OCI-LY3 (cell line): Measurements from ENCODE around the gene ADCY7.

Source experiments
- H2AFZ ChIP-seq: fragments of 200-600, 300-600 bp; shearing (Covaris generic); 2 replicates; pipeline ENCODE4 v1.6.0; 2014; ENCODE audit warnings: antibody characterized with exemption, low read depth, low read length
- H3K27ac ChIP-seq: fragments of 200-600, 300-600 bp; sonication (generic); 2 replicates; pipeline ENCODE4 v1.5.1; 2014; ENCODE audit warnings: mild to moderate bottlenecking, low read length, moderate library complexity, mixed read lengths
- H3K27me3 ChIP-seq: fragments of 200-600, 300-600 bp; sonication (generic); 2 replicates; pipeline ENCODE4 v1.6.1; 2014; ENCODE audit warnings: low read depth, low read length, mixed read lengths
- H3K36me3 ChIP-seq: fragments of 200-600, 300-600 bp; sonication (generic); replicated peaks from 2 replicates; pipeline ENCODE3; 2014; ENCODE audit warnings: low read depth, low read length, mixed read lengths
- H3K4me1 ChIP-seq: fragments of 300-600, 200-600 bp; sonication (generic); 2 replicates; pipeline ENCODE4 v1.6.1; 2014; ENCODE audit warnings: low read length, mixed read lengths
- H3K4me2 ChIP-seq: fragments of 200-600, 300-600 bp; sonication (generic); 2 replicates; pipeline ENCODE4 v1.6.1; 2014; ENCODE audit warnings: low read length, mixed read lengths
- H3K4me3 ChIP-seq: fragments of 300-600, 200-600 bp; sonication (generic); 2 replicates; pipeline ENCODE4 v1.5.1; 2014; ENCODE audit warnings: antibody characterized with exemption, mild to moderate bottlenecking, low read length, moderate library complexity
- H3K79me2 ChIP-seq: fragments of 300-600, 200-600 bp; shearing (Covaris generic); 2 replicates; pipeline ENCODE4 v1.6.1; 2014; ENCODE audit warnings: mild to moderate bottlenecking, low read length, mixed read lengths
- H3K9ac ChIP-seq: fragments of 300-600, 200-600 bp; shearing (Covaris generic); 2 replicates; pipeline ENCODE4 v1.6.0; 2014; ENCODE audit warnings: mild to moderate bottlenecking, low read length, moderate library complexity
- H3K9me3 ChIP-seq: fragments of 200-600, 300-600 bp; shearing (Covaris generic); 2 replicates; pipeline ENCODE4 v1.6.1; 2014; ENCODE audit warnings: low read length, mixed read lengths; ENCODE audit not compliant: insufficient read depth
- H4K20me1 ChIP-seq: fragments of 200-600, 300-600 bp; sonication (generic); 2 replicates; pipeline ENCODE4 v1.6.1; 2016; ENCODE audit warnings: low read length, mixed read lengths; ENCODE audit not compliant: insufficient read depth
- EZH2phosphoT487 ChIP-seq: fragments of 200-600 bp; shearing (Covaris generic); IDR thresholded peaks from 2 replicates; pipeline ENCODE4 v1.6.1; 2018; ENCODE audit warnings: antibody characterized with exemption, mixed run types, low read depth
- TF ChIP-seq, protein P1 (sequence below): fragments of 200-600, 300-600 bp; sonication (generic); IDR thresholded peaks from 2 replicates; pipeline ENCODE4 v1.5.1; 2014; ENCODE audit warnings: antibody characterized with exemption, low read length, low read depth

The ADCY7 gene

DNA sequence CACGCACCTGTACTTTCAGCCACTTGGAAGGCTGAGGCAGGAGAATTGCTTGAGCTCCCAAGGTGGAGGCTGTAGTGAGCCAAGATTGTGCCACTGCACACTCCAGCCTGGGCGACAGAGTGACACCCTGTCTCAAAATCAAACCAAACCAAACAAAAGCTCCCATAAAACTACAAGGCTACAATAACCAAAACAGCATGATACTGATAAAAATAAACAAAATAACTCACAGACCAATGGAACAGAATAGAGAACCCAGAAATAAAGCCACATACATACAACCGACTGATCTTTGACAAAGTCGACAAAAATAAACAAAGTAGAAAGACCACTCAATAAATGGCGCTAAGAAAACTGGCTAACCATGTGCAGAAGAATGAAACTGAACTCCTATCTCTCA is 65.2 kb downstream of the ADCY7 start:
- H3K79me2 ChIP-seq: no peaks in the 10 kb centered on the region
- H4K20me1 ChIP-seq: no peaks in the 10 kb centered on the region
- H3K9ac ChIP-seq: no peak overlapping the region
- H3K27me3 ChIP-seq: no peaks in the 10 kb centered on the region
- H3K27ac ChIP-seq: no peak overlapping the region
- peaks cover 31% of the 10 kb centered on the region for H3K36me3 ChIP-seq
- H3K4me2 ChIP-seq: no peak overlapping the region
- H3K9me3 ChIP-seq: no peaks in the 10 kb centered on the region
- no peak overlapping the region for H3K4me3 ChIP-seq
- H2AFZ ChIP-seq: no peak overlapping the region
- TF ChIP-seq, protein P1, sequence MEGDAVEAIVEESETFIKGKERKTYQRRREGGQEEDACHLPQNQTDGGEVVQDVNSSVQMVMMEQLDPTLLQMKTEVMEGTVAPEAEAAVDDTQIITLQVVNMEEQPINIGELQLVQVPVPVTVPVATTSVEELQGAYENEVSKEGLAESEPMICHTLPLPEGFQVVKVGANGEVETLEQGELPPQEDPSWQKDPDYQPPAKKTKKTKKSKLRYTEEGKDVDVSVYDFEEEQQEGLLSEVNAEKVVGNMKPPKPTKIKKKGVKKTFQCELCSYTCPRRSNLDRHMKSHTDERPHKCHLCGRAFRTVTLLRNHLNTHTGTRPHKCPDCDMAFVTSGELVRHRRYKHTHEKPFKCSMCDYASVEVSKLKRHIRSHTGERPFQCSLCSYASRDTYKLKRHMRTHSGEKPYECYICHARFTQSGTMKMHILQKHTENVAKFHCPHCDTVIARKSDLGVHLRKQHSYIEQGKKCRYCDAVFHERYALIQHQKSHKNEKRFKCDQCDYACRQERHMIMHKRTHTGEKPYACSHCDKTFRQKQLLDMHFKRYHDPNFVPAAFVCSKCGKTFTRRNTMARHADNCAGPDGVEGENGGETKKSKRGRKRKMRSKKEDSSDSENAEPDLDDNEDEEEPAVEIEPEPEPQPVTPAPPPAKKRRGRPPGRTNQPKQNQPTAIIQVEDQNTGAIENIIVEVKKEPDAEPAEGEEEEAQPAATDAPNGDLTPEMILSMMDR: no peak
- TF ChIP-seq EZH2phosphoT487: no peak
- peaks cover 11% of the 10 kb centered on the region for H3K4me1 ChIP-seq

DNA sequence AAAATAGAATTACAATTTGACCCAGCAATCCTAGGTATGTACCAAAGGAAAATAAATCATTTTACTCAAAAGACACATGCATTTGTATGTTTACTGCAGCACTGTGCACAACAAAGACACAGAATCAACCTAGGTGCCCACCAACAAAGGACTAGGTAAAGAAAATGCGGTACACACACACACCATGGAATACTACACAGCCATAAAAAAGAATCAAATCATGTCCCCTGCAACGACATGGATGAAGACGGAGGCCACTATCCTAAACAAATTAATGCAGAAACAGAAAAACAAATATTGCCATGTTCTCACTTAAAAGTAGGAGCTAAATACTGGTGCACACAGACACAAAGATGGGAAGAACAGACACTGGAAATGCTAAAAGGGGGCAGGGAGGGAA is 66.2 kb downstream of the ADCY7 start:
- H4K20me1 ChIP-seq: no peaks in the 10 kb centered on the region
- no peak overlapping the region for H3K4me3 ChIP-seq
- no peak overlapping the region for H2AFZ ChIP-seq
- TF ChIP-seq EZH2phosphoT487: no peak
- TF ChIP-seq, protein P1: no peak
- peaks cover 6% of the 10 kb centered on the region; the same call in 1 of the 2 replicates for H3K4me1 ChIP-seq
- no peak overlapping the region for H3K27ac ChIP-seq
- no peaks in the 10 kb centered on the region for H3K79me2 ChIP-seq
- no peaks in the 10 kb centered on the region for H3K9me3 ChIP-seq
- H3K9ac ChIP-seq: no peak overlapping the region
- no peaks in the 10 kb centered on the region for H3K27me3 ChIP-seq
- H3K36me3 ChIP-seq: peaks cover 31% of the 10 kb centered on the region
- H3K4me2 ChIP-seq: no peak overlapping the region

DNA sequence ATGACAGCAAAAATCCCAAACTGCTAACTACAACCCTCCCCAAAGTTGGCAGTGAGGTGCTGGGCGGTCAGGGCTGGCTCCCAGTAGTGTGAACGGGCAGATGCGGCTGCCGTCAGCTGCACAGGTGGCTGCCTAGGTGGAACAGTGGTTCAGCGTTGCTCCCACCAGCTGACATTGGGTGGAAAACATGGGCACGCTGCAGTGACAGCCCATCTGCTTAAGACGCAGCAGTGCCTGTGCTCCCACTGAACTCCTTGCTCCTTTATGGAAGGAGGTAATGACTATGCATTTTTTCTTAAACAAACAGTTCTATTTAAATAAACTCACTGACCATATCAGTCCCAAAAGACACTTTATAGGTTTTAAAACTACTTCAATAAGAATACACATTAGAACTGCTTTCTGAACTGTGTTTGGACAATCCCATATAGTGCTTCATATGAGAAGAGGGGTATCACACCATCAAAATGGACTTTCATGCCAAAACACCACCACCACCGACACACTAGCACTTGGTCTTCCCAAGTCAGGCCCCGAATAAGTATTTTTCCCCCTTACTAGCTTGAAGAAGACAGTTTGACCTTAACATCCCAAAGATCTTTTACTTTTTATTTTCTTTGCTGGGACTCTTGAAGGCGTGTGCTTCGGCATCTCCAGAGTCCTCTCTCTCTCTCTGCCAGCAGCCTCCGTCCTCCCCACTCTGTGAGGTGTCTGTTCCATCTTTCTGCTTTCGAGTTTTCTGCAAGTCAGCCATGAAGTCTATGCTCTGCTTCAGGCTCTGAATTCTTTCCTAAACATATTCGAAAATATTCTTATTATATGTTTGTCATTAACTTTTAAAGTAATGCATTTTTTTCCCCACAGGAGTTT is 68.0 kb downstream of the ADCY7 start:
- H3K4me2 ChIP-seq: no peak overlapping the region
- no peak overlapping the region for H3K9ac ChIP-seq
- H3K36me3 ChIP-seq: peaks cover 35% of the 10 kb centered on the region
- H3K79me2 ChIP-seq: no peaks in the 10 kb centered on the region
- TF ChIP-seq EZH2phosphoT487: no peak
- TF ChIP-seq, protein P1: no peak
- H4K20me1 ChIP-seq: no peaks in the 10 kb centered on the region
- H3K27me3 ChIP-seq: no peaks in the 10 kb centered on the region
- no peak overlapping the region for H3K4me3 ChIP-seq
- no peak overlapping the region for H2AFZ ChIP-seq
- H3K4me1 ChIP-seq: no peaks in the 10 kb centered on the region
- no peaks in the 10 kb centered on the region for H3K9me3 ChIP-seq
- H3K27ac ChIP-seq: no peak overlapping the region

DNA sequence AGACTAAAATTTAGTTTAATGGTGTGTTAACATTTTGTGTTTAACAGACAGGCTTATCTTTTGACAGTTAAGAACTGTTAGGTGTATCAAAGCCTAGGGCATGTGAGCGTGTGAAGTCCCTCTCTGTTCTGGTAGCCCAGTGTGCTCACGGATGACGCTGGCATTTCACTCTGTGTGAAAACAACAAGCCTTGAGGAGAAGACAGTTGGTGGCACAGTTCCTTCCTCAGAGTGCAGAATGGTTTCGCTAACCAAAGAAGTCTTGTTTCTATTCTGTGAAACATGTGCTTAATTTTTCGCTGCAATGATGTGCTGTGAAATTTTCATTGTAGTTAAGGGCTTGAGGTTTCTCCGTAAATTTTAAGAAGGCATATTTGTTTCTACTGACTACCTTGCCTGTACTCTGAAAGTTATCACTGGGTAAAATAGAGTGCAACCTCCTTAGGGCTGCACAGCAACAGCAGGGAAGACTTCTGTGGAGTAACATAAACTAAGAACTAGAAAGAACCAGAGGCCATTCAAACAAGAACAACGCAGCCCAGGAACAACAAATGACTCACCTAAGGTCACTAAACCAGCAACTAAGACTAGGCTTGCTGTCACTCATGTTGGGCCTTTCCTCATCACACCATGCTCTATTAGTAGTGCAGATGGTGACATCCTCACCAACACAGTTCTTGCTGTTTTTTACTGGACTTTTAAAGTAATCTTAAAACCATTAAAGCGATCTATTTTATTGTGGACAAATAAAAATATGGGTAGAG is 69.0 kb downstream of the ADCY7 start:
- Histone ChIP-seq H3K9ac (no peak overlapping the region), H3K36me3 (peaks cover 36% of the 10 kb centered on the region)

More for the DNA sequence above, 69.0 kb downstream of the ADCY7 start:
- H3K9me3 ChIP-seq: no peaks in the 10 kb centered on the region
- no peak overlapping the region for H3K4me2 ChIP-seq
- no peak for TF ChIP-seq EZH2phosphoT487
- TF ChIP-seq, protein P1: no peak
- no peak overlapping the region for H2AFZ ChIP-seq
- H3K79me2 ChIP-seq: no peaks in the 10 kb centered on the region
- H3K4me1 ChIP-seq: no peaks in the 10 kb centered on the region
- H3K27me3 ChIP-seq: no peaks in the 10 kb centered on the region
- no peaks in the 10 kb centered on the region for H4K20me1 ChIP-seq
- no peak overlapping the region for H3K27ac ChIP-seq
- no peak overlapping the region for H3K4me3 ChIP-seq
